Hepatocyte (in vitro differentiated cells): ENCODE measurements around the gene ISM2. TPM values are rescaled to one million over a fixed set of nuclear protein-coding genes. Genes with fewer than 3 reads are reported as not detected.

ENCODE experiments used
- DNase-seq: peaks from one replicate; pipeline ENCODE4 v3.0.0-alpha.2; 2016; ENCODE audit warnings: low spot score
- H2AFZ ChIP-seq: fragments of 200-600 bp; sonication (generic); 2 replicates; pipeline ENCODE4 v1.6.0; 2016; ENCODE audit warnings: antibody characterized with exemption, mild to moderate bottlenecking
- H3K27ac ChIP-seq: fragments of 200-600 bp; sonication (generic); 2 replicates; pipeline ENCODE4 v1.5.1; 2016; ENCODE audit warnings: mild to moderate bottlenecking
- H3K27me3 ChIP-seq: fragments of 200-600 bp; sonication (generic); 2 replicates; pipeline ENCODE4 v1.6.1; 2016
- H3K36me3 ChIP-seq: fragments of 200-600 bp; sonication (generic); replicated peaks from 2 replicates; pipeline ENCODE4 v1.5.1; 2016; ENCODE audit warnings: low read depth; ENCODE audit not compliant: insufficient read depth
- H3K4me1 ChIP-seq: fragments of 200-600 bp; sonication (generic); 2 replicates; pipeline ENCODE4 v1.5.1; 2016; ENCODE audit warnings: mild to moderate bottlenecking, moderate library complexity; ENCODE audit not compliant: insufficient read depth
- H3K4me2 ChIP-seq: fragments of 200-600 bp; sonication (generic); 2 replicates; pipeline ENCODE4 v1.6.0; 2016
- H3K4me3 ChIP-seq: fragments of 200-600 bp; sonication (generic); 2 replicates; pipeline ENCODE4 v1.5.1; 2016; ENCODE audit warnings: mild to moderate bottlenecking
- H3K79me2 ChIP-seq: fragments of 200-600 bp; sonication (generic); 2 replicates; pipeline ENCODE4 v1.6.0; 2017; ENCODE audit warnings: mild to moderate bottlenecking
- H3K9me2 ChIP-seq: fragments of 200-600 bp; sonication (generic); replicated peaks from 2 replicates; pipeline ENCODE4 v1.6.0; 2017; ENCODE audit warnings: mild to moderate bottlenecking; ENCODE audit not compliant: insufficient read depth
- H3K9me3 ChIP-seq: fragments of 200-600 bp; sonication (generic); 2 replicates; pipeline ENCODE4 v1.5.1; 2016; ENCODE audit warnings: low read depth, mild to moderate bottlenecking
- H4K20me1 ChIP-seq: fragments of 200-600 bp; sonication (generic); 2 replicates; pipeline ENCODE4 v1.6.0; 2016; ENCODE audit warnings: mild to moderate bottlenecking; ENCODE audit not compliant: insufficient read depth, poor library complexity, severe bottlenecking
- EZH2 ChIP-seq: fragments of 200-600 bp; sonication (generic); IDR thresholded peaks from 2 replicates; pipeline ENCODE4 v1.6.1; 2016; ENCODE audit warnings: antibody characterized with exemption, mild to moderate bottlenecking, borderline replicate concordance
- EZH2phosphoT487 ChIP-seq: fragments of 200-600 bp; sonication (generic); IDR thresholded peaks from one replicate; pipeline ENCODE4 v1.6.1; 2018; ENCODE audit warnings: antibody characterized with exemption, mild to moderate bottlenecking, low read depth, moderate library complexity; ENCODE audit not compliant: unreplicated experiment, severe bottlenecking
- WGBS: methylation state at CpG from one replicate; pipeline ENCODE4 v1.1.6; 2016; ENCODE audit warnings: low lambda C conversion rate; ENCODE audit errors: missing lambda C conversion rate; 5-methylcytosine and 5-hydroxymethylcytosine counted together
- polyA plus RNA-seq: library from polyadenylated mRNA; unstranded; fragments of >200 nt; fragmentation: Nextera tagmentation; extraction: Ambion mirVana; gene quantifications from 2 replicates; pipeline ENCODE4 v1.2.1, GENCODE V29; 2016
- total RNA-seq: library from RNA; depleted of rRNA; stranded (reverse); fragments of >200 nt; gene quantifications from 2 replicates; pipeline ENCODE4 v1.2.3, GENCODE V29; 2014
- TF ChIP-seq, protein P1 (sequence below): fragments of 200-600 bp; sonication (generic); IDR thresholded peaks from 2 replicates; pipeline ENCODE4 v1.5.1; 2016; ENCODE audit warnings: antibody characterized with exemption, mild to moderate bottlenecking; ENCODE audit not compliant: poor library complexity

The ISM2 gene
- total and polyA plus RNA-seq, 2 experiments from 2014 or later, result 5.1 to 6.3 TPM

DNA sequence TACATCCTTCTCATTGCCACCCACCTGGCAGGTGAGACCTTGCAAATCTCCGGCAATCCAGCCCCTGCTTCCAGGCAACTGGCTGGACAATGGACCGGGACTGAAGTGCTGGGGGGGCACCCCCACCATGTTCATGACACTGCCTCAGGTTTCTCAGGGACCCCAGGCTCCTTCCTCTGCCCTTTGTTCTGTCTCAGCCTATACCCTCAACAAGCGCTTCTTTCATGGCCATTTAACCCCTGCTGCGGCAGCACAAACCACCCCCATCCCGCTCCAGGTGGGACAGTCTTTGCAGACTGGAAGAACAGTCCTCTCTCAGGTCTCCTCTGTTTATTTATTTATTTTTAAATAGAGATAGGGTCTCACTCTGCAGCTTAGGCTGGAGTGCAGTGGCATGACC is 7.6 kb downstream of the ISM2 start:
- Histone ChIP-seq H3K27me3 (no peaks in the 10 kb centered on the region), H2AFZ (no peak overlapping the region), H3K4me1 (no peaks in the 10 kb centered on the region), H3K9me2 (no peaks in the 10 kb centered on the region), H3K9me3 (no peaks in the 10 kb centered on the region), H3K4me3 (no peak overlapping the region), H3K27ac (no peak overlapping the region), H4K20me1 (no peaks in the 10 kb centered on the region), H3K4me2 (no peak overlapping the region), H3K79me2 (no peaks in the 10 kb centered on the region), H3K36me3 (no peaks in the 10 kb centered on the region)
- TF ChIP-seq, protein P1, sequence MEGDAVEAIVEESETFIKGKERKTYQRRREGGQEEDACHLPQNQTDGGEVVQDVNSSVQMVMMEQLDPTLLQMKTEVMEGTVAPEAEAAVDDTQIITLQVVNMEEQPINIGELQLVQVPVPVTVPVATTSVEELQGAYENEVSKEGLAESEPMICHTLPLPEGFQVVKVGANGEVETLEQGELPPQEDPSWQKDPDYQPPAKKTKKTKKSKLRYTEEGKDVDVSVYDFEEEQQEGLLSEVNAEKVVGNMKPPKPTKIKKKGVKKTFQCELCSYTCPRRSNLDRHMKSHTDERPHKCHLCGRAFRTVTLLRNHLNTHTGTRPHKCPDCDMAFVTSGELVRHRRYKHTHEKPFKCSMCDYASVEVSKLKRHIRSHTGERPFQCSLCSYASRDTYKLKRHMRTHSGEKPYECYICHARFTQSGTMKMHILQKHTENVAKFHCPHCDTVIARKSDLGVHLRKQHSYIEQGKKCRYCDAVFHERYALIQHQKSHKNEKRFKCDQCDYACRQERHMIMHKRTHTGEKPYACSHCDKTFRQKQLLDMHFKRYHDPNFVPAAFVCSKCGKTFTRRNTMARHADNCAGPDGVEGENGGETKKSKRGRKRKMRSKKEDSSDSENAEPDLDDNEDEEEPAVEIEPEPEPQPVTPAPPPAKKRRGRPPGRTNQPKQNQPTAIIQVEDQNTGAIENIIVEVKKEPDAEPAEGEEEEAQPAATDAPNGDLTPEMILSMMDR, result no peak
- TF ChIP-seq EZH2 (no peak), EZH2phosphoT487 (no peak)
- 88% methylated on average over 5 of the region's 5 CpGs for WGBS
- no peak for DNase-seq

DNA sequence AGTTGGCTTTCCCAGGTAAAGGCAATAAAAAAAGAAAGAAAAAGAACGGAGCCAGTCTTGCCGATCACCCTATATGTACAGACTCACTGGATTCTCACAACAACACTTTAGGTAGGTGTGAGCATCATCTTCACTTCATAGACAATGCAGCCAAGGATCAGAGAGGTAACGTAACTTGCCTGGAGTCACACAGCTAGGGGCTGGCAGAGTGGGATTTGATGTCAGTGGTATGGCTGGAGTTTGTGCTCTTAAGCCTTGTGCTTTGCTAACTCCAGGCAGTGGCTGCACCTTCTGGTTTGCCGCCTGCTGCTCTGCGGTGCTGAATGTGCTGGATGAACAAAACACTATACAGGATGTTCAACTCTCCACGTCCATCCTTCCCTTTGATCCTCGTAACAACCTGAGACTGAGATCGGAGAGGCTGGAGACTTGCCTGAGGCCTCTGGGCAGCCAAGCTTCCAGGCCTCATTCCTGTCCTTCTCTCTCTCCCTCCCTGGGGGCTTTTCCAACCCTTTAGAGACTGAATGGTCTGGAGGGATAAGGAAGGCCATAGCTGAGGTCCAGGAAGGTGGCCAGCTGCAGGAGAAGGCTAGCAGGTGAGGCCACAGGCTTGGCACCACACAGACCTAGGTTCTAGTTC is 8.1 kb downstream of the ISM2 start:
- H3K9me3 ChIP-seq, result no peaks in the 10 kb centered on the region
- no peak overlapping the region for H3K27ac ChIP-seq
- H4K20me1 ChIP-seq, result no peaks in the 10 kb centered on the region
- no peak for TF ChIP-seq EZH2phosphoT487
- TF ChIP-seq, protein P1, result no peak
- no peak for TF ChIP-seq EZH2
- no peak overlapping the region for H3K4me2 ChIP-seq
- no peak for DNase-seq
- no peaks in the 10 kb centered on the region for H3K36me3 ChIP-seq
- WGBS, result 90% methylated on average over 8 of the region's 8 CpGs
- no peaks in the 10 kb centered on the region for H3K79me2 ChIP-seq
- no peak overlapping the region for H2AFZ ChIP-seq
- no peak overlapping the region for H3K4me3 ChIP-seq
- H3K9me2 ChIP-seq, result no peaks in the 10 kb centered on the region
- no peaks in the 10 kb centered on the region for H3K27me3 ChIP-seq
- no peaks in the 10 kb centered on the region for H3K4me1 ChIP-seq

DNA sequence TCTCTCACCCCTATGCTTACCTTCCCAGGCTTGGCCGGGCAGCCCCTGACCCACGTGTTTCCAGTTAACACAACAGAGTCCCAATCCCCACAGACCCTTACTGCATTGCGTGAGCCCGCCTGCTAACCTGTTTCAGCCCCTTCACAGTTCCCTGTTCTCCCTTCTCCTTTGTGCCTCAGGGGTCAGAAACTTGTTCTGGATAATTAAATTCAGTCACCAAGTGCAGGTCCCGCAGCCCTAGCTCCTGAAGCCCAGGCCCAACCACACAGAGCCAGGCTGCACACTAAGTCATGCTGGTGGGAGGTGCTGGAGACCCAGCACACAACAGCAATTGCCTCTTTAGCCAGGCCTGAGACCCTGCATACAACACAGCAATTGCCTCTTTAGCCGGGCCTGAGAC is 9.6 kb downstream of the ISM2 start:
- no peaks in the 10 kb centered on the region for H3K9me3 ChIP-seq
- H3K36me3 ChIP-seq, result no peaks in the 10 kb centered on the region
- no peak overlapping the region for H2AFZ ChIP-seq
- H3K79me2 ChIP-seq, result no peaks in the 10 kb centered on the region
- DNase-seq, result no peak
- H3K4me3 ChIP-seq, result no peak overlapping the region
- no peak overlapping the region for H3K4me2 ChIP-seq
- H3K4me1 ChIP-seq, result no peaks in the 10 kb centered on the region
- no peaks in the 10 kb centered on the region for H3K27me3 ChIP-seq
- no peaks in the 10 kb centered on the region for H3K9me2 ChIP-seq
- no peak for TF ChIP-seq EZH2phosphoT487
- TF ChIP-seq, protein P1, result no peak
- no peak for TF ChIP-seq EZH2
- 78% methylated on average over 6 of the region's 6 CpGs for WGBS
- H3K27ac ChIP-seq, result no peak overlapping the region
- no peaks in the 10 kb centered on the region for H4K20me1 ChIP-seq
